ENCODE data around the gene PRDM11. TPM values are rescaled to one million over a fixed set of nuclear protein-coding genes. Genes with fewer than 3 reads are reported as not detected.

Gene PRDM11
- total and polyA plus RNA-seq, 2 of the 4 experiments (the other 2 are of a cell fraction), result 2.2 to 2.7 TPM

- H4K8ac ChIP-seq (ENCODE audit: low read depth in 2 of 2, low read length in 2 of 2), result no peak overlapping the region
- no peak overlapping the region for H4K5ac ChIP-seq (ENCODE audit: low read depth, low read length)
- H2BK20ac ChIP-seq (ENCODE audit: low read depth, low read length), result no peak overlapping the region
- H2AK9ac ChIP-seq (replicated peaks; ENCODE audit: low read depth, low read length, poor library complexity), result no peak overlapping the region
- dilution Hi-C loops (cut with HindIII; ENCODE audit: low sequenced_read_pairs, unreplicated experiment) (no loop called here), in situ Hi-C loops (cut with MboI; ENCODE audit: low sequenced_read_pairs) (no loop called here), intact Hi-C loops (cut with micrococcal nuclease) (no loop called here)
- H3K27ac ChIP-seq (ENCODE audit: insufficient read depth, low read length), result no peak overlapping the region
- no peaks in the 10 kb centered on the region for H3K36me3 ChIP-seq (ENCODE audit: control insufficient read depth, insufficient read depth, low read length)
- H4K20me1 ChIP-seq (ENCODE audit: insufficient read depth, low read length), result no peaks in the 10 kb centered on the region
- H3K79me1 ChIP-seq (ENCODE audit: low read depth in 1 of 2, low read length in 2 of 2), result peaks cover 6 to 9% of the 10 kb centered on the region in 2 experiments; a peak in 3 of 4 replicates
- peaks cover 20% of the 10 kb centered on the region for H3K27me3 ChIP-seq (ENCODE audit: control insufficient read depth, insufficient read depth, low read length)
- no peak overlapping the region for H2BK5ac ChIP-seq (ENCODE audit: low read depth, low read length, poor library complexity, severe bottlenecking)
- no peak for TF ChIP-seq NFE2L2 (IDR thresholded peaks at IDR 0.05; ENCODE audit: low read depth, low read length)
- no peak for TF ChIP-seq RCOR1 (IDR thresholded peaks at IDR 0.05; ENCODE audit: insufficient replicate concordance, low read length)
- no peak for TF ChIP-seq USF2 (IDR thresholded peaks at IDR 0.05; ENCODE audit: low read depth, low read length)
- no peak for TF ChIP-seq SMC3 (IDR thresholded peaks at IDR 0.05; ENCODE audit: low read depth, low read length)
- TF ChIP-seq ELK1 (IDR thresholded peaks at IDR 0.05; ENCODE audit: borderline replicate concordance, low read depth, low read length), result no peak
- TF ChIP-seq MXI1 (IDR thresholded peaks at IDR 0.05; ENCODE audit: borderline replicate concordance, low read depth, low read length), result no peak
- no peak overlapping the region for H2BK15ac ChIP-seq (ENCODE audit: low read depth, low read length)
- H3K23ac ChIP-seq (ENCODE audit: low read depth, low read length), result no peak overlapping the region
- no peak overlapping the region for H3K56ac ChIP-seq (ENCODE audit: extremely low read depth, insufficient read depth, low read length)
- H2BK120ac ChIP-seq (ENCODE audit: low read depth, low read length), result no peak overlapping the region
- no peak overlapping the region for H3K18ac ChIP-seq (ENCODE audit: low read depth, low read length)
- H3K4me3 ChIP-seq (ENCODE audit: insufficient read depth, low read depth, low read length), result no peak overlapping the region
- DNase-seq, result no peak
- BruUV-seq (replicated peaks), result no TSS peak
- H3K4me2 ChIP-seq (ENCODE audit: low read depth, low read length), result no peak overlapping the region
- H3K14ac ChIP-seq (replicated peaks; ENCODE audit: low read depth, low read length), result no peak overlapping the region
- H4K91ac ChIP-seq (ENCODE audit: insufficient read depth, low read depth, low read length), result no peak overlapping the region
- POLR2A ChIA-PET (ENCODE audit: unreplicated experiment), result no interaction called here
- H3K4me1 ChIP-seq (ENCODE audit: control insufficient read depth, insufficient read depth, low read length), result peaks cover 2% of the 10 kb centered on the region; the same call in 1 of the 2 replicates
- H3K9me3 ChIP-seq (ENCODE audit: control insufficient read depth, insufficient read depth, low read length), result no peaks in the 10 kb centered on the region
- no peaks in the 10 kb centered on the region for H3K9me1 ChIP-seq (ENCODE audit: insufficient read depth, low read length)
- ATAC-seq (ENCODE audit: low read depth), result no peak
- CTCF ChIA-PET, result no interaction called here
- H3K4ac ChIP-seq (ENCODE audit: low read depth, low read length), result no peak overlapping the region
- no peak overlapping the region for H3K9ac ChIP-seq (ENCODE audit: low read depth, low read length)
- WGBS, 2 experiments (ENCODE audit: extremely low coverage in 2 of 2, insufficient read length in 1 of 2), result no CpG with 5 or more reads among the region's 2 CpGs
- H2AFZ ChIP-seq (replicated peaks; ENCODE audit: low read length, poor library complexity), result no peak overlapping the region
- H2AK5ac ChIP-seq (ENCODE audit: low read depth, low read length), result no peak overlapping the region
Observed at GRCh38 chr11:45143494-45143893, 2.9 kb upstream of the PRDM11 start.
